HepG2 (cell line): ENCODE data around the gene KRTAP12-3. TPM values are rescaled to one million over a fixed set of nuclear protein-coding genes. Genes with fewer than 3 reads are reported as not detected.

Experiments used
- CREBL2 ChIP-seq: sonication (generic); formaldehyde crosslinking; IDR thresholded peaks from 2 replicates; pipeline ENCODE4 v1.8.1; 2023; ENCODE audit warnings: missing genetic modification reagents, mild to moderate bottlenecking, borderline replicate concordance
- ELF1 ChIP-seq: sonication (generic); formaldehyde crosslinking; IDR thresholded peaks from 2 replicates; pipeline ENCODE4 v1.4.0; 2020; ENCODE audit warnings: missing genetic modification reagents
- GLMP ChIP-seq: sonication (generic); formaldehyde crosslinking; IDR thresholded peaks from 2 replicates; pipeline ENCODE4 v1.9.0; 2021; ENCODE audit warnings: missing genetic modification reagents, mild to moderate bottlenecking, borderline replicate concordance
- HNF1B ChIP-seq: sonication (generic); formaldehyde crosslinking; IDR thresholded peaks from 2 replicates; pipeline ENCODE4 v1.5.1; 2020; ENCODE audit warnings: mild to moderate bottlenecking, moderate library complexity, missing genetic modification reagents
- KDM5A ChIP-seq: fragments of 200-600 bp; sonication (generic); IDR thresholded peaks from 2 replicates; pipeline ENCODE4 v1.7.0; 2018; ENCODE audit warnings: antibody characterized with exemption, mild to moderate bottlenecking, low read length, borderline replicate concordance
- POGK ChIP-seq: sonication (generic); formaldehyde crosslinking; conservative IDR thresholded peaks from 2 replicates; pipeline ENCODE4 v1.8.0; 2022; ENCODE audit warnings: mild to moderate bottlenecking, moderate library complexity, missing genetic modification reagents
- SCMH1 ChIP-seq: sonication (generic); formaldehyde crosslinking; IDR thresholded peaks from 2 replicates; pipeline ENCODE4 v1.9.0; 2021; ENCODE audit warnings: missing genetic modification reagents, mild to moderate bottlenecking, borderline replicate concordance
- SNAPC2 ChIP-seq: sonication (generic); formaldehyde crosslinking; IDR thresholded peaks from 2 replicates; pipeline ENCODE4 v1.8.1; 2022; ENCODE audit warnings: mild to moderate bottlenecking, missing genetic modification reagents
- STAT5B ChIP-seq: sonication (generic); formaldehyde crosslinking; IDR thresholded peaks from 2 replicates; pipeline ENCODE4 v1.4.0; 2020; ENCODE audit warnings: missing genetic modification reagents
- TIGD3 ChIP-seq: sonication (generic); formaldehyde crosslinking; IDR thresholded peaks from 2 replicates; pipeline ENCODE4 v1.5.1; 2020; ENCODE audit warnings: mild to moderate bottlenecking, missing genetic modification reagents, borderline replicate concordance
- ZBED4 ChIP-seq: sonication (generic); formaldehyde crosslinking; IDR thresholded peaks from 2 replicates; pipeline ENCODE4 v1.4.0; 2020; ENCODE audit warnings: missing genetic modification reagents, borderline replicate concordance
- ZNF232 ChIP-seq: sonication (generic); formaldehyde crosslinking; IDR thresholded peaks from 2 replicates; pipeline ENCODE4 v1.4.0; 2020; ENCODE audit warnings: missing genetic modification reagents, borderline replicate concordance
- ZNF552 ChIP-seq: sonication (generic); formaldehyde crosslinking; IDR thresholded peaks from 2 replicates; pipeline ENCODE4 v1.9.0; 2022; ENCODE audit warnings: missing genetic modification reagents, mild to moderate bottlenecking, borderline replicate concordance
- ZNF629 ChIP-seq: sonication (generic); formaldehyde crosslinking; conservative IDR thresholded peaks from 2 replicates; pipeline ENCODE4 v1.5.0; 2020; ENCODE audit warnings: missing genetic modification reagents
- ZNF75D ChIP-seq: sonication (generic); formaldehyde crosslinking; IDR thresholded peaks from 2 replicates; pipeline ENCODE4 v1.8.1; 2023; ENCODE audit warnings: missing genetic modification reagents, mild to moderate bottlenecking, borderline replicate concordance
- ZNF773 ChIP-seq: sonication (generic); formaldehyde crosslinking; IDR thresholded peaks from 2 replicates; pipeline ENCODE4 v1.4.0; 2020; ENCODE audit warnings: missing genetic modification reagents, borderline replicate concordance
- polyA plus RNA-seq, 8 experiments: library from polyadenylated mRNA; depleted of rRNA in 3 of 8; stranded (reverse) in 7 of 8; unstranded in 1 of 8; fragments of >200 nt; fragmentation: Illumina TruSeq in 4 of 8; extraction: Trizol in 4 of 8; gene quantifications; 2 replicates each; pipeline versions ENCODE4 v1.2.1 to v1.2.3, GENCODE V29; 2011 to 2016; ENCODE audit warnings: low read depth in 4 of 8, missing spikeins in 1 of 8, mixed read lengths in 1 of 8; ENCODE audit not compliant: insufficient read depth in 1 of 8
- total RNA-seq, 5 experiments: library from RNA; depleted of rRNA; stranded (reverse); fragments of >200 nt; fragmentation: Illumina TruSeq; extraction: Trizol; gene quantifications; 2 replicates each; pipeline ENCODE4 v1.2.3, GENCODE V29; 2016; ENCODE audit warnings: low read depth in 1 of 5

Gene KRTAP12-3
- total and polyA plus RNA-seq, 2 of the 13 experiments (the other 11 are each of a cell fraction or from before 2014, with no cell fraction given): not detected

GRCh38 chr21:44700101-44701022 lies 42.6 kb downstream of the KRTAP12-3 start (continued):
- no peak for TF ChIP-seq ZBED4 (CRISPR knock-in tag)
- TF ChIP-seq ZNF773 (CRISPR knock-in tag): no peak
- no peak for TF ChIP-seq KDM5A
- TF ChIP-seq ZNF232 (CRISPR knock-in tag): 0 out of 2 replicates have a peak, but pooled peaks have one; percentile 80
- TF ChIP-seq GLMP (CRISPR knock-in tag): no peak
- peak; percentile 80 for TF ChIP-seq HNF1B (CRISPR knock-in tag)
- TF ChIP-seq ZNF629 (CRISPR knock-in tag): peak; percentile 34; the same call in 1 of the 2 replicates
- no peak for TF ChIP-seq CREBL2 (CRISPR knock-in tag)
- no peak for TF ChIP-seq SNAPC2
- TF ChIP-seq ZNF75D (CRISPR knock-in tag): no peak
- TF ChIP-seq TIGD3: no peak
- TF ChIP-seq POGK: no peak
- no peak for TF ChIP-seq STAT5B (CRISPR knock-in tag)
- no peak for TF ChIP-seq SCMH1 (CRISPR knock-in tag)
- no peak for TF ChIP-seq ZNF552 (CRISPR knock-in tag)
- TF ChIP-seq ELF1 (CRISPR knock-in tag): 0 out of 2 replicates have a peak, but pooled peaks have one; percentile 16
